GM19455 (cell line): ENCODE measurements around the gene FCGBP.
A peak's percentile ranks its signal among the peaks of the same experiment; 100 is the strongest.

ENCODE experiments used
- ATAC-seq: cut with Tn5 transposase; IDR thresholded peaks from one replicate; pipeline ENCODE4 v1.9.1; 2021; ENCODE audit not compliant: unreplicated experiment

FCGBP gene

DNA sequence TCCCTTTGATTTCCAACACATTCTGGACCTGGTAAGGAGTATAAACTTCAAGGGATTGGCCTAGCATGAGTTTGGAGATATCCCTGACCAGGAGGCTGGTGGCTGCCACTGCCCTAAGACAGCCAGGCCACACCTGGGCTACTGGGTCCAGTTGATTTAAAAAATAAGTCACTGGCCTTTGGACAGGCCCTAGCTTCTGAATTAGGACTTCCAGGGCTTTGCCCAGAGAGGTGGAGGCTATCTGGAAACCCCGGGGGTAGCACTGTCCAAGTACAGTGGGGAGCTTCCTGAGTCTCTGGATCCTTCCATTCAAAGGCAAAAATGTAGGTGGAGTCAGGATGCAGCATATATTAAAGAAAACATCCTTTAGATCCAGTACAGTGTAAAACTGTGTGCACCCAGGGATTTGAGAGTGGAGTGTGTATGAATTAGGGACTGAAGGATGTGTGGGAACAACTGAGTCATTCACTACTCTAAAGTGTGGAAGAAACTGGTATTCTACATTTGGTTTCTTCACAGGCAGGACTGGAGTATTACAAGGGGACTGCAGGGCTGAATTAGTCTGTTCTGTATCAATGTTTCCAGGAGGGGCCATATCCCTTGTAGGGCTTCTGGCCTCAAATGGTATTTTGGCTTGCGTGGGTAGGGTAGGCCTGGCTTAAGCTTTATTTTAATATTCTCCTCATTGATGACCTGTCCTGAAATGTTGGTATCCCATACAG, 14.8 kb upstream of the FCGBP start:
- no peak for ATAC-seq

DNA sequence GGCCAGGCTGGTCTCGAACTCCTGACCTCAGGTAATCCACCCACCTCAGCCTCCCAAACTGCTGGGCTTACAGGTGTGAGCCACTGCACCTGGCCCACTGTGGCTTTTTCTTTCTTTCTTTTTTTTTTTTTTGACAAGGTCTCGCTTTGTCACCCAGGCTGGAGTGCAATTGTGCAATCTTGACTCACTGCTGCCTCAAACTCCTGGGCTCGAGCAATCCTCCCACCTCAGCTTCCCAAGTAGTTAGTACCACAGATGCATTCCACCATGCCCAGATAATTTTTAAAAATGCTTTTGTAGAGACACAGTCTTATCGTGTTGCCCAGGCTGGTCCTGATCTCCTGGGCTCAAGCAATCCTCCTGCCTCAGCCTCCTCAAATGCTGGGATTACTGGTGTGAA, 12.1 kb upstream of the FCGBP start:
- no peak for ATAC-seq

DNA sequence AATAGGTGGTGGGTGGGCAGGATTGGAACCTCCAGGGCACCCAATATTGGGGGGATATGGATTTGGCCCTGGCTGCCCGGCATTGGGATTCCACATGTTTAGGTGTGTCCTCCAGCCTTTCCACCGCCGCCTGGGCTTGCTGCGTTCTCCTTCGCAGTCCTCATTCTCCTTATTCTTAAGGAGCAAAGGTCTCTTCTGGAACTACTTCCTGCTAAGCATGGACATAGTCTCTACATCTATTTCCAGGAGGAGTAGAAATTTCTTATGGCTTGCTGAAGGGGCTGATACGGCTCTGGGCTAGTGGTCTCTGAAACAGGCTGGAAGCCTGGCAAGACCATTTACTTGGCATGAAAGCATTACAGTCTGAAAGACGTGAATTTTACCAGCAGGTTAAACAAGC, 9.2 kb upstream of the FCGBP start:
- no peak for ATAC-seq

DNA sequence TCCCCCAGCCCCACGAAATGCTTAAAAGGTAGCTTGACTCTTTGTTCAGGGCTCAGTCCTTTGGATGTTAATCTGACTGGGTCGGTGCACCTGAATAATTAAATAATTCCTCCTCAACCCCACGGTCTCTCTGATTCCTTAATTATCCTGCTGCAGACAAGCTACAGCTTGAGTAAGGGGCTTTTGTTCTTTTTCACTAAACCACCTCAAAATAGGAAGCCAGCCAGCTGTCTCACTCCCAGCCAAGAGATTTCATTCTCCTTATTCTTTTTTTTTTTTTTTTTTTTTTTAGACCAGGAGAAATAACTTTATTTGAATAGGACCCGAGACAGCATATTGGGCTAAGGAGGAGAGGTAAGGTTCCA, 7.9 kb upstream of the FCGBP start:
- ATAC-seq = no peak

DNA sequence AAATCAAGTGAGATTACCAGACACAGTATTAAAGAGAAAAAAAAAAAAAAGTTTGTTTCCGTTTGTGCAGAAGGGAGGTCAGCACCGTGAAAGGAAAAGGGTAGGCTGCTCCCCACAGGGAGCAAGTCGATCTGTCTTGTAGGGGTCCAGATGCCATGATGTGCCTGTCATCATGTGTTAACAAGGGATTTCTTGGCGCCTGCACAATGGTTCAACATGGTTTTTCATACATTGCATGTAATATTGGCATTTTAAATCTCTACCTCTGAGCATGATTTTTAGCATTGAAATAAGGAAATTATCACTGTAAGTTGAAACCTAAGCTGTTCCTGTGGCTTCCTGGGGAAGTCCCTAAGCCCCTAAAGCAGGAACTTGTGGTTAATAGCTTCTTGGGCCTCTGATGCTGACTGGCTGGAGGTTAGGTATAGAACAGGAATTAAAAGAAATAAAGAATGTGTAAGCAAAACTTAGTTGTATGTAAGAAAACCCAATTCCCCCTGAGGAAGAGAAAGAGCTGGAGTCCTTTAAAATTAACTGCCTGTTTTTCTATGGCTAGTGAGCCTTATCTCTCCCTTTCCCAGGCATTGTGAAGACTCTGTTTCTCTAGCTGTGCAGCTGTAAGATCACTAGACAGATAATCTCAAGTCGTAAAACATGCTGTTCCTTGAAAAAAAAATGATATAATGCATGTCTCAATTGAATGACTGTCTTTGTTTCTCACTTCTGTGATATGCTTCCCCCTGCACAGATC, 7.4 kb upstream of the FCGBP start:
- peak; percentile 66 for ATAC-seq

DNA sequence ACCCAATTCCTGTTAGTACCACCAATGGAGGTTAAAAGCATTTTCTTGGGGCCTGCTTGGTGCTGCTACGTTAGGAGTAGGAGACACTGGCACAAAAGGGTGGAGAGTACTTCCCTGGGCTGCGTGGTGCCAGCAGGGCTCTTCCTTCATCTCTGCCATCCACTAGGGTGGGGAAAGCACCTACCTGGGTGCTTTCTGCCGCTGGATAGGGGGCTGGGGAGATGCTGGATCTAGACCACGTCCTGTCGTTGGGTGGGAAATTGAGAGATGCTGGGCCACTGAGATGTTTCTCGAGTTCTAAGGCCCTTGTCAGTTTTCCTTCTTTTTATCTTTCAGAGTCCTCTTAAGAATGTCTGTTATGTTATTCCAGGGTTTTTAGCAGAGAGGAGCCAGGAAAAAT, 6.7 kb upstream of the FCGBP start:
- no peak for ATAC-seq

DNA sequence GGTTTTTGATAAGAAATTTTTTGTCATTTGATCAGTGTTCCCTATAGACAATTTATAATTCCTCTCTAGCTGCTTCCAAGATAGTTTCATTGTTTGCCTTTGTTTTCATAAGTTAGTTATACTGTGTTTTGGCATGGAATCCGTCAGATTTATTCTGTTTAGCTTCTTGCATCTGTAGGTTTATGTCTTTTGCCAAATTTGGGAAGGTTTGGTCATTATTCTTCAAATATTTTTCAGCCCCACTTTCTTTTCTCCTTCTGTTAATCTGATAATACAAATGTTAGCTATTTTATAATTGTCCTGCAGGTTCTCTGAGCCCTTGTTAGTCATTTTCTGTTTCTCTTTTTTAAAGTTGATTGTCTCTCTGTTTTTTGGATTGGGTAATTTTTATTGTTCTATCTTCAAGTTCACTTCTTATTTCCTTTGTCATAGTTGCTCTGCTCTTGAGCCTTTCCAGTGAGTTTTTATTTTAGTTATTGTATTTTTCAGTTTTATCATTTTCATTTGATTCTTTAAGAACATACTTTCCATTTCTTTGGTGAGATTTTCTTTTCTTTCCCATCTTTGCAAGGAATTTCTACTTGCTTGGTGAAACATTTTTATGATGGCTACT, 5.9 kb upstream of the FCGBP start:
- no peak for ATAC-seq

DNA sequence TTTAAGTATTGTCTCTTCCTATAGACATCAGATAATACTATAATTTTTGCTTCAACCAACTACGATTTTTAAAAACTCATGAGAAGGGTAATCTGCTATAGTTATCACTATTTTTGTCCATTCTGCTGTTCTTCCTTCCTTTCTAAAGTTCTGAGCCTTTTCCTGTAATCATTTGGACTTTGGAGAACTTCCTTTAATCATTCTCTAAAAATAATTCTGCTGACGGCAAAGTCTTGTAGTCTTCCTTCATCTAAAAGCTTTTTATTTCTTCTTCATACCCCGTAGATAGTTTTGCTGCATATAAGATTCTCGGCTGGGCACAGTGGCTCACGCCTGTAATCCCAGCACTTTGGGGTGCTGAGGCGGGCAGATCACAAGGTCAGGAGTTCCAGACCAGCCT, 5.1 kb upstream of the FCGBP start:
- no peak for ATAC-seq

DNA sequence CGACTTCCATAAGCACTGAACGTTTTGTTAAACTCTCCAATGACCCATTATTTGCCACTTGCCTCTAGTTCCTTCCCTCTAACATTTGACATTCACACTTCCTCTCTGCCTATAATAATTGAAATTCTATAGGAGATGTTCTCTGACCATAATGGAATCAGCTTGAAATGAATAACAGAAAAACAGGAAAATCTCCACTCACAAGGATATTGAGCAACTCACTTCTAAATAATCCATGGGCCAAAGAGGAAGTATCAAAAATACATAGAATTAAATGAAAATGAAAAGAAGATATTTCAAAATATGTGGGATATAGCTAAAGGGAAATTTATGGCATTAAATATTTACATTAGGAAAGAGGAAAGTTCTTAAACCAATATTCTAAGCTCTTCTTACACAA, 3.4 kb upstream of the FCGBP start:
- no peak for ATAC-seq

DNA sequence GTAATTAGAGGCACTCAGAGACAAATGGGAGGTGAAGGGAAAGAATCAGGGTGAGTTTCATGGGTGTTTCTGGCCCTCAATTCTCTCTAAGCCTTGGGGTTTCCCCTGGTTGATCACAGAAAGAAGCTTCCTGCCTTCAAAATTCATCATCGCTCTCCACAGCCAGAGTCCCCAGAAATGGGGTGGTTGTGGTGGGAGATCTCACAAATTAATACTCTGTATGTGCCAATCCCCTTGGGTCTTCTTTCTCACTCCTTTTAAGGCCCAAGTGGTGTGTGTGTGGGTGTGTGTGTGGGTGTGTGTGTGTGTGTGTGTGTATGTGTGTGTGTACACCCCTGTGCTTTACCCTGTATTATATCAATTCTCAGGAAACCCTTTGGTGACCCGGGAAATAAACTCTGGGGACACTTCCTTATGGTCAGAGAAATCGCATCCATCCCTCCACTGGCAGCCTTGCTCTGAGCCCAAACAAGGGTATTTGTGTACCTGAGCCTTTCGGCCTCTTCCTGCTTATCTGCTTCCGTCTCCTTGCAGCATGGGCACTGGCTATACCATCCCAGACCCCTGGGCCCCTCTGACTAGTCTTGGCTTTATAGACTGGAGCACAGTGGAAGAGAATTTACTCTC, 2.8 kb upstream of the FCGBP start:
- no peak for ATAC-seq

DNA sequence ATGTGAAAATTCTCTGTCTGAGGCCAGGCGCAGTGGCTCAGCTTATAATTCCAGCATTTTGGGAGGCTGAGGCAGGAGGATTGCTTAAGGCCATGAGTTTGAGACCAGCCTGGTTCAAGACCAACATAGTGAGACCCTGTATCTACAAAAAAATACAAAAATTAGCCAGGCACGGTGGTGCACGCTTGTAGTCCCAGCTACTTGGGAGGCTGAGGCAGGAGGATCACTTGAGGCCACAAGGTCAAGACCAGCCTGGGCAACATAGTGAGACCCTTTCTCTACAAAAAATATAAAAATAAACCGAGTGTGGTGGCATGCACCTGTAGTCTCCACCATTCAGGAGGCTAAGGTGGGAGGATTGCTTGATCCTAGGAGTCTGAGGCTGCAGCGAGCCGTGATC, 2.2 kb upstream of the FCGBP start:
- no peak for ATAC-seq

DNA sequence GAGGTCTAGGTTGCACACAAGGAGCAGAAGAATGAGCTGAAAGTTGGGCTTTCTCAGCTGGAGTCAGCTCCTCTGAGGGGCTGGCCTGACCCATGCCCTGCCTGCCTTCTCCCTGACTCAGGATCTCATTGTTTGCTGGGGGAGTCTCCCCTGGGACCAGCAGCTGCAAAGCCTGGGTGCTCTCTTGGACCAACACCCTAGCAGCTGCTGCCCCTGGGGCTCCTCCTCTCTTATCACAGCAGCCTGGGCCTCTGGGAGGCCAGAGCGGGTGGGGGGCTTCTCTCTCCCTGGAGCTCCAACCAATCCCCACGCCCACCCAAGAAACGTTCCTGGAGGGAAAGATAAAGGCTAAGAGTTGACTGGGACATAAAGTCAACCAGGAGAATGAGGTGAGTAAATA, 1.6 kb upstream of the FCGBP start:
- ATAC-seq = no peak

DNA sequence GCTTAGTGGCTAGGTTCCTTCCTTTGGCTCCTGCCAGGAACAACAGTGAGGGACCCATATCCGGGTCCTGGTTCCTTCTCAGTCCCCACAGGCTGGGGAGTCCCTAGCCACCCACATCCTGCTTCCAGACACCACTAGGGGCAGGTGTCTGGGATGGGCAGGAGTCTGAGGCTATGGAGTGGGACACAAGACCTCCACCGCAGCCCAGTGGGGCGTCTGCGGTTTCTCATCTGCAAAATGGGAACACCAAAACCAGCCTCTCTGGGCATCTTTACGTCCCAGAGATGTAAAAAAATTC, 879 bp upstream of the FCGBP start:
- no peak for ATAC-seq

DNA sequence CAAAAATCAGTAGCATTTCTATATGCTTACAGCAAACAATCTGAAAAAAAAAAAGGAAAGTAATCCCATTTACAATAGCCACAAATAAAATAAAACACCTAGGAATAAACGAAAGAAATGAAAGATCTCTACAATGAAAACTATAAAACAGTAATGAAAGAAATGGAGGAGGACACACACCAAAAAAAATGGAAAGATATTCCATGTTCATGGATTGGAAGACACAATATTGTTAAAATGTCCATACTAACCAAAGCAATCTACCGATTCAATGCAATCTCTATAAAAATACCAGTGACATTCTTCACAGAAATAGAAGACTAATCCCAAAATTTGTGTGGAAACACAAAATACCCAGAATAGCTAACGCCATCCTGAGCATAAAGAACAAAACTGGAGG, 4.7 kb downstream of the FCGBP start:
- no peak for ATAC-seq

DNA sequence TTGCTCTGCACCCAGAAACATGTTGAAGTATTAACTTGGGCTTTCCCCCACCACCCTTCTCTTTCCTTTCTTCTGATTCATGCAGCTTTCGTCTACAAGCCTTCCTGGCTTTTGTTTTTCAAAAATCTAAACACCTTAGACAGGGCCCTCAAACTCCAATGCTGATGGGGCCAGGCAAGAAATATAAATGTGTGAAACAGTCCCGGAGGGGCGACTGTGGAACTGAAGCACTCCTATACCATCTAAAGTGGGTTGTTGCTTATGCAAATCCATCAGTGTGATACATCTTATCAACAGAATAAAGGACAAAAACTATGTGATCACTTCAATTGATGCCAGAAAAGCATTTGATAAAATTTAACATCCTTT, 6.1 kb downstream of the FCGBP start:
- ATAC-seq = no peak

DNA sequence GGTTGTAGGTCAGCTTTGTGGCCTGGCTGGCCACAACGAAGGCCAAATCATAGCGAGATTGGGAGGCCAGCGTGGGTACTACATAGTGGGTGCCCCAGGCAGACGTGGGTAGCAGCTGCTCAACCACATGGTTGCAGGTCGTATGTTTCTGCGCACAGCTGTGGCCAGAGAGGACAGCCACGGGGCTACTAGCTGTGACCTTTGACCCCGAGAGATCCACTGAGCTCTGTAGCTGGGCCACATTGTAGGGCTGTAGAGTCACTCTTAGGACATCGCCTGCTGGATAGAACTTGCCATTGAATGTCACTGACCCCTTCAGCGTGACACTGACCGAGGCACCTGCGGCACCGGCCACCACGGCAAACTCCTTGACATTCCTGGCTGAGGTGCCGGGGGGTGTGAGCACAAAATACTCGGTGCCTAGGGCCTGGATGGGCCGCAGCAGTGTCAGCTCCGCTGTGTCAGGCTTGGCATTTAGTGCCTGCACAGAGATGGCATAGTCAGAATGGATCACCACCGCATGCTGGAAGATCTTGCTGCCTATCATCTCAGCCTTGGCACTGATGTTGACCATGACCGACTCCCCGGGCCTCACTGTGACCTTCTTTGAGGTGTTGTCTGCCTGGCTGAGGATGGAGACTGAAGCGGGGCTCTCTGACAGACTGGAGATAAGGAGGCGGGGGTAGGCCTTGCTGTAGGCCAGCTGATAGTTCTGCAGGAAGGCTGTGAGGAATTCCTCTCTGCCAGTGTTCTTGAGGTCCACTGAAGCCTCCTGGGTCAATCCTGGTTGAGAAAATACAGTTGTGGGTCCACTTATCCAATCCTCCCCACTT, 6.7 kb downstream of the FCGBP start:
- no peak for ATAC-seq

DNA sequence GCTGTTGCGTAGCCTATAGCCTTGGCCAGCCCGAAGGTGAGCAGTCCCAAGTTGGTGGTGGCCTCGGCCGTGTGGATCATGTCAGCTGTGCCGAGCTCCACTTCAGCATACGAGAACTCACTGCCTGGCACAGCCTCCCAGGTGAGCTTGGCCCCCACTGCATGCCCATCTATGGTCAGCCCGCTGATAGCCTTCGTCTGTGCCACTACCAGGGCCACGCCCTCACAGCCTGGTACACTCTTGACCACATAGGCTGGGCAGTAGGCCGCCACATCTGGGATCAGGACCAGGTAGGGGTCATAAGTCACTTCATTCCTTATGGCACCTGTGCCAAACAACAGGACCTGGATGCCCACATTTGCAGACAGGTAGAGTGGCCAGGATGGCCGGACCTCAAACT, 7.4 kb downstream of the FCGBP start:
- no peak for ATAC-seq

DNA sequence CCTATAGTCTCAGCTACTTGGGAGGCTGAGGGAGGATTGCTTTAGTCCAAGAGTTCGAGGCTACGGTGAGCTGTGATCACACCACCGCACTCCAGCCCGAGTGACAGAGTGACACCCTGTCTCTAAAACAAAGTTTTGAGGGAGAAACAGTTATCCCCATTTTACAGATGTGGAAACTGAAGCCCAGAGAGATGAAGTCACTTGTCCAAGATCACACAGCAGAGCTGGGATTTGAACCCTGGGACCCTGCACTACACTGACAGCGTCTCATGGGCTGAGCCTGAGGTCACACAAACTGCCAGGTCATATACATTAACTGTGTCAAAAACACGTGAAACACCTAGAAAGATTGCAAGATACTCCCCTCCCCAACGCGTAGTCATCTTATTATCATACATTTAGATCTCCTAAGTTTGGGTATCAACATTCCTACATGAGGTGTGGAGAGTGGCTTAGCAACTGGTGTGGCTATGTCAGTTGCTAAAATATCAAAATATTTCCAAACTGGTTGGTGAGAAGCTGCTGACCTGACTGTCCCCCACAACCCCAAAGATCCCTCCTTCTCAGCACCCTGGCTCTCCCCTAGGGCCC, 8.2 kb downstream of the FCGBP start:
- no peak for ATAC-seq

DNA sequence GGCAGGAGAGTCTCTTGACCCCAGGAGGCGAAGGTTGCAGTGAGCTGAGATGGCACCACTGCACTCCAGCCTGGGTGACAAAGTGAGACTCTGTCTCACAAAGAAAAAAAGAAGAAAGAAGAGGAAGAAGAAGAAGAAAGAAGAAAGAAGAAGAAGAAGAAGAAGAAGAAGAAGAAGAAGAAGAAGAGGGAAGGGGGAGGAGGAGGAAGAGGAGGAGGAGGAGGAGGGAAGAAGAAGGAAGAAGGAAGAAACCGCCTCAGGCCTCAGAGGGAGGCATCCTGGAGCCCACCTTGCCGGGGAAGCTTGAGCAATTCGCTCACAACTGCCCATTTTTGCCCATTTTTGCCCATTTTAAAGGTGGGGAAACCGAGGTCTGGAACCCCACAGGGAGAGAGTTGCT, 9.5 kb downstream of the FCGBP start:
- no peak for ATAC-seq

DNA sequence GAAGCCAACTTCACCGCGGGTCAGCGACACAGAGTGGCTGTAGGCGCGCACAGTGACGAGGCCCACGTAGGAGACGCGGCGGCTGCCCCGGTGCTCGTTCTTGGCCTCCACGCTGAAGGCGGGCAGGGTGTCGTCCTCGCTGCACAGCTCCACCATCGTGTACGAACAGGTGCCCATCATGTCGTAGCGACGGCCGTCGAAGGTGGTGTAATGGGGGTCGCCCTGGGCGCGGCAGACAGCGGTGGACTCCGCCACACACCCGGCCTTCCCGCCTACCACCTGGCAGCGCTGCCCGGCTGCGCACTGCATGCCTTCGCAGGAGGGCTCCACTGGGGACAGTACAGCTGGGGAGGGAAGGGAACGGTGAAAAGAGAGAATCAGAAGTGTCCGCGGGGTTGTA, 10.0 kb downstream of the FCGBP start:
- no peak for ATAC-seq

DNA sequence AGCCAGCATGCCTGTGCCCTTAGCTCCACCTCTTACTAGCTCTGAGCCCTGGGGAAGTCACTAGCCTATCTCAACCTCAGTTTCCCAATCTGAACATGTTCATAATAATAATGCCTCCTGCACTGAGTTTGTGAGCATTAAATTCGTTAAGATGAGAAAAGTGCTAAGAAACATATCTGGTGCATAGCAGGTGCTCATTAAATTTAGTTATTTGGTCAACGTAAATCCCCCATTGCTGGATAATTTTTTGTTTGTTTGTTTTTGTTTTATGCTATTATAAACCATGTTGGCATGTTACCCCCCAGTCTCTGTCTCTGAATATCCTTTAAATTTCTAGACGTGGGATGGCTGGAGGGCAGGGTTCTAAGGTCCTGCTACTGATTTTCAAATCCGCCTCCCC, 10.6 kb downstream of the FCGBP start:
- ATAC-seq = no peak
